GM18519 (cell line): ENCODE data around the gene EML5.
"Not testable (repeated sequence)": the region's sequence is repeated elsewhere in the genome, so short reads cannot be mapped to it uniquely, and the experiment has no call there.

Experiments used
- ATAC-seq: cut with Tn5 transposase; IDR thresholded peaks from one replicate; pipeline ENCODE4 v1.9.1; 2021; ENCODE audit warnings: mild to moderate bottlenecking, moderate library complexity; ENCODE audit not compliant: unreplicated experiment, low FRiP score

Gene EML5

DNA sequence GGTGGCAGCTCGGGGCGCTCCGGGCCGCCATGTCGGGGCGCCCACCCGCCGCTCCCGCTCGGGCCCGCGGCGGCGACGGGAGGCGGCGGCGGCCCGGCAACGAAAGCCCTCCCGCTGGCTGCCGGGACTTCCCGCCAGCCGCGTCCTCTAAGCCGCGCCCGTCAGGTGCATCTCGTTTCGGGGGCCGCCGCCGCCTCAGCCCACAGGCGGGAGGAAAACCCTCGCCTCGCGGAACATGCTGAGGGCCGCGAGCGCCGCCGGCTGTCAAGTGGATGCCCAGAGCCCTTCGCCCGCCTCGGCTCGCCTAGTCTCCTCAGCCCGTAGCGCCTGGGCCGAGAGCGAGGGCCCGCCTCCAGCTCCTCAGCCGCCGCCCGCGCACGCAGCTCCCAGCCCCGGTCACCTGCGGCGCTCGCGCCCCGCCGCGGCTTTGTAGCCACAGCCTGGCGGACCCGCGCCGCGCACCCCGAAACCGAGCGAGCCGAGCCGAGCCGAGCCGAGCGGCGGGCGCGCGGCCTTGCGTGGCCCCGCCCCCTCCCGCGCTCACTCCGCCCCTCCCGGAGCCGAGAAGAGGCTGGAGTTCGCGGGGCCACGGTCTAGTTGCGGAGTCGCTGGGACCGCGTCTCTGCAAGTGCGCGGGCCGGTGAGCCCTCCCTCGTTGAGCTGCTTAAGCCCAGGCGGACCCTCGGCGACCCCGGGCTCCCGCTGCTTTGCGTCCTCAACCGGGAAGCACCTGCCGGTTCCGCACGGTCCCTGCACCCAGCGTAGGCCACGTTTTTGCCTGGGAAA is at the start of gene EML5:
Gene EML5, minus strand, starts transcription at position 481 of the 786 bp plus-strand sequence. Its CDS starts 450 bp downstream, at position 31.
- peak; percentile 87 for ATAC-seq

DNA sequence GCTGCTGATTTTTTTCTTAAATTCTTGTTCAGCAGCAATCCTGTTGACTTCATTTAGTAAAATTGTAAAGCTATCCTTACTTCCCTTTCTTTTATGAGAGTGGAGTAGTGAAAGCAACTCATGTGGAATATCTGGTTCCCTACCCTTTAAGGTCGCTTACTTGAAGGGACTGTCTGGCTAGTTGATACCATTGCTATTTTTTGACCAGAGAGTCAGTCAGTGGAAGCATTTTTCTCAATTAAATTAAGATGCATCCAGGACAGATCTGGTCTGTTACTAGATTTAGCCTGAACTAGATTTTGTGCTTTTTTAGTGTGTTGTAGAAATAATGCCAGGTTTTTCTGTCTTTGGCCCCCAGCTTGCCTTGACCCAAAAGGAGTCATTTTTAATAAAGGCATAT is 49.7 kb upstream of the EML5 start:
- no peak for ATAC-seq

DNA sequence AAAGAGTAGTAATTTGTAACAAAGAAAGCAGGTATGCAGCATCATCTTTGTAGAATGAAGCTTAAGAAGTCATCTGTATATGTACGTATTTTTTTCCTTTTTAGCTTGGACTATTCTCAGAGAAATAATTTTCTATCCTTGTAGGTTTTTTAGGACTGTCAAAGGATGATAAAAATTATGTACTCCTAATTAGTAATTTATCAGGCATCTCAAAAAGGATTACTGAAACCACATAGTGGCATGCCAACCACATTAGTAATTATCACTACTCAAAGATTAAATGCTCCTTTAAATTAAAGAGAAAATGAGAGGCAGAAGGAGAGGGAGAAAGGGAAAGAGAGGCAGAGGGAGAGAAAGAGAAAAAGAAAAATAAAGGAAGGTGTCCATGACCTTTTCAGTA is 49.0 kb upstream of the EML5 start:
- ATAC-seq: no peak

DNA sequence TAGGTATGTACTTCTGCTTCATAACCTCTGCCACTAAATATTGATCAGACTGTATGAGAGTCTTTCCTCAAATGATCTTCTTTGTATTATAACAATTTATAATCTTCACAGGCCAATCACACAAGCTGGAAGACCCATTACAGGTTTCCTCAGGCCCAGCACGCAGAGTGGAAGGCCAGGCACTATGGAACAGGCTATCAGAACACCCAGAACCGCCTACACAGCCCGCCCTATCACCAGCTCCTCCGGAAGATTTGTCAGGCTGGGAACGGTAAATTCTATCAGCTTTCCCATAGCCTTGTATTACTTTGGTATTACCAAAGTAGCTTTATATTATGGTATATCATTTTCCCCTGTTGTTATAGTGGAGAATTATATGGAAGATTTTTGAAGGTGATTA is 48.2 kb upstream of the EML5 start:
- ATAC-seq: no peak

DNA sequence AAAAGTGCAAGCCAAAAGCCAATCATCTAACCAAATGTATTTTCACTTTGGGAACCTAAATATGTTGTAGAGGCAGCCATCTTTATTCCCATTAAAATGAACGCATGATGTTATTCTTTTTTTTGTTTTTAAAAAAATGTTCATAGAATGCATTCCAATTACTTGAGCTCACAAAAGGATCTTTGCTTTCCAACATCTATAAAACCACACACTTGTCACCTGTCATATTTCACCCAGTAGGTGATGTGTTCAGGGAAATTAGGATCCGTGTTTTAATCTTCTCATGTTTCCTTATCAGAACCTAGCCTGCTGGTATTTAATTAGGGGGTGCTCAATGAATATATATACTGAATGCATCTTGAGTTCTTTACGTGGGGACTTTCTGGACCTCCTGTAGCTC is 45.3 kb upstream of the EML5 start:
- ATAC-seq: no peak

DNA sequence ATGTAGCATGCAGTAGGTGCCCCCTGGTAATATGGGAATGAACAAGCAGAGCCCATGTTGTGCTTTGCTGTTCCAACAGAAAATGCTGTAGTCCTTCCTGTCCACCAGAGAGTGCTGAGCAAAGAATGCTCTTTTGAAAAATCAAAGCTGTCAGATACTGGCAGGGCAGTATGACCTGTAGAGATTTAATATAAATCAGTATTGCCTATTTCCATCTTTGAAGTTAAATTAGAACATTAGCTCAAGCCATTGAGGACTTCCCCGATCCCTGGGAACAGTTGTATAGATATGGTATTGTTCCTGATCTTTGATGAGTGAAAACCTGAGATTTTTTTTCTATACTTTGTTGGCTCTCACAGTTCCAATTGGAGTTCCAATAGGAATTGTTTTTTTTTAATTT is 44.7 kb upstream of the EML5 start:
- ATAC-seq: no peak

DNA sequence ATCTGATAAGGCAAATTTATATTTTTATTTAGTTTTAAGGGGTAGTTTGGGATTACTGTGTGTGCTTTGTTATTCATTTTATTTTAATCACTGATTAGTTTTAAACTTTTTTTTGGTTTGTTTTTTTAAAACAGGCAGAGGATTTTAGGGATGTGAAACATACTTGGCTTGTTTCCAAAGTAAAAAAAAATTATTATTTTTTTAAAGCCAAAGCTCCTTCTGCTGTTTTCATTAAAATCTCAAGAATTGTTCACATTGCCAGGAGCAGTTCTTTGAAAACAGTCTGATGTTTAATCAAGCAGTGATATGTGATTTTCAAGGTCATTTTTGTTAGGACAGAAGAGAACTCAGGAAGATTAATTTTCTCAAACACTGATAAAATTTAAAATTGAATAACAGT is 42.9 kb upstream of the EML5 start:
- no peak for ATAC-seq

DNA sequence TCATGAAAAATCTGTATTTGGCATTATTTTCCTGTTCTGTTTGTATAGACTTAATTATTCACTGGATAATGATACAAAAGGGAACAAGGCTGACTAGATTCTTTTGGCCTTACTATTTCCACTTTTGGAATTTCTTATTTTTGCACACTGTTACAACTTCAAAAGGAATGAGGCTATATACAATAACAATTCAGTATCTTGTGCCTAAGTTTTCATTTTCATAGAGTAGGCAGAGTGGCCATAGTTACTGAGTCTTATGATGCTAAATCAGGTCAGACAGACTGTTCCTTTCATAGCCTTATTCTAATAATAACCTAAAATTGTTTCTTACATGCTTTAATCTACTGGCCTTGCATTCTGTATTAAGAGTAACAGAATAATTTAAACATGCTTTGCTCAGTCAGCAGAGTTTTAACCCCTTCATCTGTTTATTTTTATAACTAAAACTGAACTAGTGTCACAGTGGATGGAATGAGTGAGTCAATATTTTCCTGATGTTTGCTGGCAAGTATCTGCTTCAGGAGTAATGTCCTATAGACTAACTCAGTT is 42.2 kb upstream of the EML5 start:
- ATAC-seq: no peak

DNA sequence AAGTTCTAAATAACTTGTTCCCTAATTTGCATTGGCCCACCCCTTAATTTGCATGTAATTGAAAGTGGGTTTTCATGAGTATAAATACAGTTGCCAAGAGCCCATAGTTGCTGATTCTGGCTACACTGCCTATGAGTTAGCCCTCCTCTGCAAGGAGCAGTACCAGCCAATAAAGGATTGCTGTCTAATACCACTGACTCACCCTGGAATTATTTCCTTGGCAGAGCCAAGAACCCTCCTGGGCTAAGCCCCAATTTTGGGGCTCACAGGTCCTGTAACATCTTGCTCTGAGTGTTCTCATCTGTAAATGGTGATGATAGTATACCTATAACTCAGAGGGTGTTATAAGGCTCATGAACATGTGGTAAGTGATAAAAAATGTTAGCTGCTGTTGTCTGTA is 38.5 kb upstream of the EML5 start:
- ATAC-seq: no peak

DNA sequence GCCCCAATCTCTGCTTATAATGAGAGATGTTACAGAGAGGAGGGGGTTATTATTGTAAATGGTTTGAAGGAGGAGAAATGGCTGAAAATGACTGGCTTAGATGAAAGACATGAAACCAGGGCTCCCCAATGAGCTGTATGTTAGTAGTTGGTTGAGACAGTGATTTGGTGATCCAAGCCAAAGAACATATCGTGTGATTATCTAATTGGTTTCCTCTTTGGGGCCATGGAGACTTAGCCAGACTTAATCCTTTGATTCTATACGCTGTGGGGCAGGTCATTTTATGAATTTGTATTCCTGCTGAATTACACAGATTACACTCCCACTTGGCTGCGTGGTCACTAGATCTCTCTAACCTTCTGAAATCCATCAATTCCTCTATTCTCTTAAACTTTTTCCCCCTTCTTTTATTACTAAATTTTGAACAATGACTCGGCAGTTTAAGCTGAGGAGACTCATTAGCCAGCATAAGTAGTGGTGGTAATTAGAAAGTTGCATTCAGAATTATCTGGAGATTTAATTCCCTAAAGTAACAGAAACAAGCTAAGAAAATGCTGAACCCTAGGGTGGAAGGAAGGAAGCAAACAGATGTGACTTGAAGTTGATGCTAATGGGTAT is 37.0 kb upstream of the EML5 start:
- no peak for ATAC-seq

DNA sequence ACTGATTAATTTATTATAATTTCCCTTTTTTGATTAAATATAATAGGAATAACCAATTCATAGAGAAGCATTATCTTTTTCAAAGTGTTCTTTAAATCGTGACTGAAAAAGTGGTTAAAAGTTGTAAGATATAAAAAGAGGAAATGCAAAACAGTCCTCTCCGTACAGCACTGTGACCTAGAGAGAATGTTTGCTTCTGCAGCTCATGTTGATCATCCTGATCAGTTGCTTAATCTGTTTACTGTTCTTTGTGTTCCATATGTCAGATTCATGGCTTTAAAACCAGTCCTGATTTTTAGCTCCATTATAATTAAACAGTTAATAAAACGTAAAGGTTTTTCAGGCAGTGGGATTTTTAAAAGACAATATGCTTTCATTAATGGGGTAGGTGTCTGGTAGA is 36.4 kb upstream of the EML5 start:
- ATAC-seq: no peak

DNA sequence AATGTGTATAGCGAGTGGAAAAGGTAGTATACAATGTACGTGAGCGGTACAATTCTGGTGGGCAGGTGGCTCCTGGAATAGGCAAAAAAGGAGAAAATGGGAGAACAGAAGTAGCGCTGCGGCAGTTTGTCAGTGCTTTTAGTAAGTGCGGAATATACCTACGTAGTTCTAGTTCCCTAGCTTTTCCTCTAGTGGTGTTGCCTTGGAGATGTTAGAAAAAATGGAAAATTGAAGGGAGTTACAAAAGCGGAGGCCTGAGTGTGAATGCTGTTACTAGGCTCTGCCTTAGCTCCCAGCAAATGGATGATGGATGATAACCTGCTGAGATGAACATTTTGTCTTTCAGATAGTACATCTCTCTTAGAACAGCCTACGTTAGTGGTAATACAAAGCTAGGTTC is 32.8 kb upstream of the EML5 start:
- no peak for ATAC-seq

DNA sequence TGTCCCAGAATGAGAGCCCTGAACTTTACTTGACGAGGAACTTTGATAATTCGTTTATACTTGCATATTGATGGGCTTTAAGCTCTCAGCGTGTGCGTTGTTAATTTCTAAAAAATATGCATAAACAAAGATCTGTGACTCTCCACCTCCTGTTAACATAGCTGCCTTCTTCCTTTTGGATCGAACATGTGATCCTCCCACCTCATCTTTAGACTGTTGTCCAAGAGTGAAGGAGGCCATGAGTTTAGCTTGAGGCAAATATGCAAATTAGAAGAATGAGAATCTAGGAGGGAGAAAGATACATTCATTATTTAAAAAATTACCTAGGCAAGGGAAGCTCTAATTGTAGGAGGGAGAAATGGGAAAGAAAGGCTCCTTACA is 32.3 kb upstream of the EML5 start:
- no peak for ATAC-seq

DNA sequence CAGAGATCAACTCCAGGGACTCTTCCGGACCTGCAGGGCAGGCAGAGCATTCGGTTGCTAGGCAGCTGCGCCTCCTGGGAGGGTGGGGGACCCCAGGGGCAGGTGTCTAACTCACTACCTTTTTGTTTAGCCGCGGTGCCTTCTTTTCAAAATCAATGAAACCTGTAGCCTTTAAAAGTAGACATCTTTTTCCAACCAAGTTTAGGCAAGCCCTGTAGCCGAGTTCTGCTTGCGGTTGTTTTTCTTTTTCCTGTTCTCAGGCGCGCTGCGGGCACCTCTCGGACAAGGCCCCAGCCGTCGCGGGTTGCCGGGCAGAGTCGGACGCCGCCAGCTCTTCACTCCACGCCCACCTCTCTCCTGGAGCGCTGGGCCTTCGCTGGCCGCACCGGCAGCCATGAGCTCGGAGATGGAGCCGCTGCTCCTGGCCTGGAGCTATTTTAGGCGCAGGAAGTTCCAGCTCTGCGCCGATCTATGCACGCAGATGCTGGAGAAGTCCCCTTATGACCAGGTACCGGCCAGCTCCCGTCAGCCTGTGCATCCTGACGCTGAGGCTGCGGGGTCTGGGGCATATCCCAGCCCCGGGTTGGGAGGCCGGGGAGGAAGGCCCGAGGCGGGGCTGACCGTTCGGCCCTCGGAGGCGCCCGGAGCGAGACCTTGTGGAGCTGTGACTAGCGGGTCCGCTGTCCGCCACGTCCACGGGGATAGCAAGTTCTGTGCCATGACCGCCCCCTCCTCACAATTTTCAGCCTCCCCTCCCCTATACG is 31.7 kb upstream of the EML5 start, which contains the start of gene TTC8:
Gene TTC8, plus strand, starts transcription at position 338 of the 764 bp plus-strand sequence. Its CDS starts 57 bp downstream, at position 395.
- ATAC-seq: peak; percentile 93

DNA sequence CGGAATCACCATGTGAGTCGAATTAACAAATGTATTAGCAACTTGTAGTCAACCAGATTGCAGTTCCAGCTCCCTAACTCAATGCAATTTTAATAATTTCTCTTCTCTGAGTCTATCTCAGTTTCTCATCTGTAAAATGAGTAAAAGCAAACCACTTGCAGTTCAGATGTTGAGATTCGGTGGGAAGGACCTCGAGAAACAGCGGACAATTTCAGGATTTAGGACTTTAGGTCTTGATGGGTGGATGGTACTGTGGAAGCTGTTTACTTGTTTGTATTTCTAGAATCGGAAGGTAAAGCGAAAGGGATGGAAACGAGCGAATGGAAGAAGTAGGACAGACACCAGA is 31.2 kb upstream of the EML5 start:
- no peak for ATAC-seq

DNA sequence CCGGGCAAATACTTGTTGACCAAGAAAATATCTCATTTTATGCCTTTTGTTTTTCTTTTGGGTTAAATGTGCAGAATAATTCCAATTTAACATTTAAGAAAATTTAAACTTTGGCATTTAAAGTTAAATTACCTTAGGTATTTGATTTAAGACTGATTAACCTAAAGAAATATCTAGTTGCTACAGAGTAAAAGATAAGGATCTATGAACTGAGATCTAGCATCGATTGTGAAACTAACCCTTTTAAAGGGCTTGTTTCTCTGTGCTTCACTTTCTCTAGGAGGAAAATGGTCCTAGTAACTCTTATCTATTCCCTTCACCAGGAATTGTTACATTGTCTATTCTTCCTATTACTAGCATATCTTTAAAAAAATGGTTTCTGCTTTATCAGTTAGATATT is 29.1 kb upstream of the EML5 start:
- no peak for ATAC-seq

DNA sequence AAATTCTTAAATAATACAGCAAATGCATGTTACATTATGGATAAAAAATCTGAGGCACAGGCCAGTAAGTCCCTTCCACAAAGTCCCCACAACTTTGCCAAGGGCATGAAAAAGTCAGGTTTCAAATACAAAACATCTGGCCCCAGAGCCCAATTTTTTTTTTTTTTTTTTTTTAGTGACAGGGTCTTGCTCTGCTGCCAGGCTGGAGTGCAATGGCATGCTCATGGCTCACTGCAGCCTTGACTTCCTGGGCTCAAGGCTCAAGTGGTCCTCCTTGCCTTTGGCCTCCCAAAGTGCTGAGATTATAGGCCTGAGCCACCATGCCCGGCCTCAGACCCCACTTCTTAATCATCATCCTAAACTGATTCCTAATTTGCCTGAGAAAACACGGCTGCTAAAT is 28.6 kb upstream of the EML5 start:
- no peak for ATAC-seq

DNA sequence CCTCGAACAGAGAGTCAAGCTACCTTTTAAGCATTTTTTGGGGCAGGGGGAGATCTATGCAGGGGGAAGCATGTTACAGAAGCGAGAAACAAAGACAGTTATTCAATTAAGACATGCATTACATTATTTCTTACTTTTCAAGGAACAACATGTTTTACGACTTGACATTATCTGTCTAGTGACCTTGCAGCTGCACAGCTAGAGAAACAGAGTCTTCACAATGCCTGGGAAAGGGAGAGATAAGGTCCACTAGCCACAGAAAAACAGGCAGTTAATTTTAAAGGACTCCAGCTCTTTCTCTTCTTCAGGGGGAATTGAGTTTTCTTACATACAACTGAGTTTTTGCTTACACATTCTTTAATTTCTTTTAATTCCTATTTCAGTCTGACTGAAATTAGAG is 26.9 kb upstream of the EML5 start:
- ATAC-seq: not testable (repeated sequence)

DNA sequence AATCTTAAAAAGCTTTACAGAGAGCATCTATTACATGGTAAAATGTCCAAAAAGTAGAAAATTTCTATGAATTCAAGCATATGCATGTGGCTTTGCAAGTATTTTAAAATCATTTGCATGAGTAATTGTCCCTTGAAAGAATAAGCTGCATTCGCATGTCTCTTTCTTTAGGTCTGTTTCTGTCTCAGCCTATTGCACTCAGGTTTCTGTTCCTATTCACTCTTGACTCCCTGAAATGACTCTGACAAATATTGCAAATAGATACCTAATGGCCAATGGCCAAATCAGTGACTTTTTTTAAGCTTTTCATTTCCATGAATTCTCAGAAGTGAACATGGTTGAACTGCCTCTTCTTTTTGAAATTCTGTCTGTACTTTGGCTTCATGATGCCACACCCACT is 25.3 kb upstream of the EML5 start:
- peak; percentile 75 for ATAC-seq

DNA sequence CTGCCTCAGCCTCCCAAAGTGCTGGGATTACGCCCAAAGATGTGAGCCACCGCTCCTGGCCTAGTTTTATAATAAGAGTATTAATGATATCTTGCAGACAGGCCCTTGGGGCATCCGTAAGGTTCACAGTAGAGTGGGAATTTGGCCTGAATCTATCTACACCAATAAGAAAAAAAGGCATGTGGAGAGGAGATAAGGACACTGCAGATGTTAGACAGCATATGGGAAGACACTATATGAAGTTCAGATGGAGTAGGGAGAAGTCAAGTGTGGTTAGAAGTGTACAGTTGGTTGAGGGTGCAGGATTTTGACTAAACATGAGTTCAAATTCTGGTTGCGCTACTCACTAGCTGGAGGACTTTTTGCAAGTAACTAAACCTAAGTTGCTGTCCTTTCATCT is 23.2 kb upstream of the EML5 start:
- ATAC-seq: no peak

DNA sequence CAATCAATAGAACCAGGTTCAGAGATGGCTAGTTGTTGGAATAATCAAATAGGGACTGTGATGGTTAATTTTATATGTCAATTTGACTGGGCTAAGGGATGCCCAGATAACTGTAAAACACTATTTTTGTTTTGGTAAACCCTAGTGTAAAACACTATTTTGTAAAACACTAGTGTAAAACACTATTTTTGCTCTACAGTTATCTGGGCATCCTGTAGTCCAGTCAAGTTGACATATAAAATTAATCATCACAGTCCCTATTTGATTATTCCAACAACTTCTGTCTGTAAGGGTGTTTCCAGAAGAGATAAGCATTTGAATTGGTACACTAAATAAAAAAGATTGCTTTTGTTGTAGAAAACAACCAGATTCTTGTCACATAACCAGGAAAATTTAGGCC is 15.6 kb upstream of the EML5 start:
- no peak for ATAC-seq
